HG02970 (cell line): ENCODE data around the gene ALDOA.
"Not testable (repeated sequence)": the region's sequence is repeated elsewhere in the genome, so short reads cannot be mapped to it uniquely, and the experiment has no call there.

Experiments
- ATAC-seq: cut with Tn5 transposase; IDR thresholded peaks from one replicate; pipeline ENCODE4 v1.9.1; 2021; ENCODE audit warnings: mild to moderate bottlenecking, moderate library complexity, moderate number of reproducible peaks; ENCODE audit not compliant: unreplicated experiment, low FRiP score

The ALDOA gene

DNA sequence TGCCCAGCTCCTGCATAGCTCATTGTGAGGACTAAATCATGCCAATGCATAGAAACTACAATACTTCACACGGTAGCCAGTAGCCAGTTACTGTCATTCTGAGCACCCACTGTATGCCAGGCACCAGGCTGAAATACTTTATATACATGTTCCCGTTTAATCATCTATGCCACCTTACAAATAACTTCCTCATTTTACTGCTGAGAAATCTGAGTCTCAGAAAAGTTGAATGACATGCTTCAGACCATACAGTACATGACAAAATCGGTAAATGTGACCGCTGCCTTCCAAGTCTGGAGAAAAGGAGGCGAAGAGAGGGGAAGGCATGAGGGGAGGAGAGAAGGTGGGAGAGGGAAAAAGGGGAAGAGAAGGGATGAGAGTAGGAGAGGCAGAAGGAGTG lies 25.3 kb upstream of the ALDOA start:
- ATAC-seq: no peak

DNA sequence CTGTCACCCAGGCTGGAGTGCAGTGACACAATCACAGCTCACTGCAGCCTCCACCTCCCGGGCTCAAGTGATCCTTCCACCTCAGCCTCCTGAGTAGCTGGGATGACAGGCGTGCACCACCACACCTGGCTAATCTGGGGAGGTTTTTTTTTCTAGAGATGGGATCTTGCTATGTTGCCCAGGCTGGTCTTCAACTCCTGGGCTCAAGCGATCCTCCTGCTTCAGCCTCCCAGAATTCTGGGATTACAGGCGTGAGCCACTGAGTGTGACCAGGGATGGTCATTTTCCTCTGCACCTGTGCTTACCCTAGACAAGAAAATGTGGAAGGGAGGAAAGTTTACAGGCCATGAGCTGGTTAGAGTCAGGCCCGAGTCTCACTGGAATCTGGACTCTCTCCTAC lies 24.9 kb upstream of the ALDOA start:
- ATAC-seq: not testable (repeated sequence)

DNA sequence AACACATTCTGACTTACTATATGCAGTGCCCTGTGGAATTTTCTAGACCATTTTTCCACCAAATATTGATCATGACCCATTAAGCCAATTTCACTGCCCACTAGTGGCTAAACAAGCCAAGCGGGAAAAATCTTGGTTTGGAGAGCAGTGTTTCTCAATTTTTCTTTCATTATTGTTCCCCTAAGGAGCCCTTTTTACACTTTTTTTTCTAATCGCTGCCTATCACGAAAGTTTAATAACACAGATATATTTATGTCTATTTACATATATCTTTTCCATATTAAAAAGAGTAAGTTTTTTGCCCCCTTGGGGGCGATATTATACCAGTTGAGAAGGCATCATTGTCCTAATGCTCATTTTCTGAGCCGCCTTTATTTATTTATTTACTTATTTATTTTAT lies 23.7 kb upstream of the ALDOA start:
- no peak for ATAC-seq

DNA sequence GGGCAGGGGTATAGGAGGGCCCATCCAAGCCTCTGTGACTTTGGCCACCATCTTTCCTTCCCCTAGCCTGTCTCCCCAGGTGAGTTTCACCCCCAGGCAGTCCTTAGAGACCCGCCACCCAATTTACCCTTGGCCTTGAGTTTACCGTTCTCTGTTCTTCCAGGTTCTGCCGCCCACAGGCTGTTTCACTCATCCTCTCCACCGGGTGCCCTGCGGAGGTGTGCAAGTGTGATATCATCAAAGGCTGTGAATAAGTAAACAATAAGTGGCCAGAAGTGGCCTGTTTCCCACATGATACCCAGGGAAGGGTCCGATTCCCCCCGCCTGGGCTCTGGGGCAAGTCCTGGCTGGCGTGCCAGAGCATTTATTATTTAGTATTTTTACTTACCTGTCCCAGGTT lies 19.4 kb upstream of the ALDOA start:
- ATAC-seq: no peak

DNA sequence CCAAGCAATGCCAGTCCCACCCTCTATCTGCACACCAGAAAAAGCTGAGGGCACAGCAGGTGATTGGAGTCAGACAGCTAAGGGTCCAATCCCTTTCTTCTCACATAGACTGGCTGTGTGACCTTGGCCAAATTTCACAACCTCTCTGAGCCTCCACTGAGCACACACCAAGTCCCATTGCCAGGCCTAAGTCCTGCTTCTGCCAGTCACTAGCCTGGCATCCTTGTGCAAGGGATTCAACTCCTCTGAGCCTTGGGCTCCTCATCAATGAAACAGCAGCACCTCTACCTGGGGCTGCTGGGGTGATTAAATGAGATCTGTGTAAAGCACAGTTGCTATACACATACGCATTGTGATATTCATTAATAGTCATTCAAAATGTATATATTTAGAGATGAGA lies 19.0 kb upstream of the ALDOA start:
- no peak for ATAC-seq

DNA sequence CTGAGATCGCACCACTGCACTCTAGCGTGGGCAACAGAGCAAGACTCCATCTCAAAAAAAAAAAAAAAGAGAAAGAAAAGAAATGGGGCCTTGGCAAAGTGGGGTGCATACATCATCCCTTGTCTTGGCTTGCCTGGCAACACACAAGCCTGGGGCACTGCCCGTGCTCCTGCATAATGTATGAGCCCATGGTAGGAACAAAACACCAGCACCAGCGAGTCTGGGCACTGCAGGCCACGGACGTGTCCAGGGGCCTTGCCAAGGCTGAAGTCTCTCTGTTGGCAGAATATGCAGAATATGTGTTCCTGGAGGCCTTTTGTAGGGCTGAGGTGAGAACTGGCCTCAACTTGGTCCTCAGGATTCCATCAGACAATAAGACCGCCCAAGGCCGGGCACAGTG lies 15.7 kb upstream of the ALDOA start:
- ATAC-seq: no peak

DNA sequence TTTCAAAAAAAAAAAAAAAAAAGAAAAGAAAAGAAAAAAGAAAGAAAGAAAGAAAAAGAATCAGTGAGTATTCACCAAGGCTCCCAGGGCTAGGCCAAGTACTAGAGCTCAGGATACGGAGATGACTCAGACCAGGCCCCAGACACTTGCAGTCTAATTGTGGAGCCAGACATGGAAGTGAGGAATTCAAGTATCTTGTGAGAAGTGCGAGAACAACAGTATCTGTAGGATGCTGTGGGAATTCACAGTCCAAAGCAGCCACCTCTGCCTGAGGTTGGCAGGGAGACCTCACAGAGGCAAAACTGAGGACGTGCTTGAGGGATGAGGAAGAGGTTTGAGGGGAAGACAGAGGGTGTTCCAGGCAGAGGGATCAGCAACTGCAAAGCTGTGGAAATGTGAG lies 14.0 kb upstream of the ALDOA start:
- ATAC-seq: no peak

DNA sequence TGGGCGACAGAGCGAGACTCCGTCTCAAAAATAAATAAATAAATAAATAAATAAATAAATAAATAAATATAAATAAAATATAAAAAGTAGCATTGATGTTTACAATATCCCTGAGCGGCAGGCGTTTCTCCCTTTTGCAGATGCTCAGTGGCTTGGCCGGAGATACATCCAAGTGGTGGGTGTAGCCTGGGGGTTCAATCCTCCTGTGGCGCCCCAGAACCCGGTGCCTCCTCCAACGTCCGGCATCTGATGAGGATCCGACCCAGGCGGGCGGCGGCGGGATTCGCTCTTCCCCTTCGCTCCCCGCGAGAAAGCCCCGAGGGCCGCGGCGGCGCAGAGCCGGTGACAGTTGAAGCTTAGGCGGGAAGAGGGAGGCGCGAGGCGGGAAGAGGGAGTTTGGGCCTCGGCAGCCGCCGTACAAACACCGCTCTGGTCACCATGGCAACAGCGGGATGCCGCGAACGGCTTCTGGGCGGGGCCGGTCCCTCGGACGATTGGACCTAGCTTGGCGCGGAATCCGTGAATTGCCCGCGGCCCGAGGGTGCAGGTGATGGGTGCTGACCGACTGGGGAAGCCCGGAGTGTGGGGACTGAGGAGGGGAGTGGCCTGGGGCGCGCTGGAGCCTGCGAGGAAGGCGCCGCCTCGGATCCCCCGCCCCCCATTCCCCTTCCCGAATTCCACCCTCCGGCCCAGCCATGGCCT lies 12.7 kb upstream of the ALDOA start:
- ATAC-seq: peak; percentile 64

DNA sequence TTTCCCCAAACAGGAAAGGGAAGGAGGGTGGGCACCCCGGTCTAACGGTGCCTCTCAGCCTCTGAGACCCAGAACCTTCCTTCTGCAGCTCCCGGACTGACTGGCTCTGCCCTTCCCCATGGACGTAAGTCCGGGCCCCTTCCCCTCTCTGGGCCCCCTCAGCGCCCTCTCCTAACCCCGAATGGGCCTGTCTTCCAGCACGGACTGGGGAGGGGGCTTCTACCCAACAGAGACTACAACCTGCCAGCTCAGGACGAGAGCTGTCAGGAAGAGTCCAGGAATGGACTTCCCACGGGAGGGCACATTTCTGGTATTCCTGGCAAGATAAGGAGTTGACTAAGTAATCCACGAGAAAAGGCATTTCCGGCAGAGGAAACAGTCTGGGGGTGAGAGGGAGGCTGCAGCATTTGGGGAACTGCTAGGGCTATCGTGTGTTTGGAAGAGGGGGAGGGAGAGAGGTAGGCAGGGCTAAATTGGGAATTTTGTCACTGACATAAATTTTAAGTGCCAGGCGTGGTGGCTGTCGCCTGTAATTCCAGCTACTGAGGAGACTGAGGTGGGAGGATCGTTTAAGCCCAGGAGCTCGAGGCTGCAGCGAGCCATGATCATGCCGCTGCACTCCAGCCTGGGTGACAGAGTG lies 12.1 kb upstream of the ALDOA start:
- ATAC-seq: no peak

DNA sequence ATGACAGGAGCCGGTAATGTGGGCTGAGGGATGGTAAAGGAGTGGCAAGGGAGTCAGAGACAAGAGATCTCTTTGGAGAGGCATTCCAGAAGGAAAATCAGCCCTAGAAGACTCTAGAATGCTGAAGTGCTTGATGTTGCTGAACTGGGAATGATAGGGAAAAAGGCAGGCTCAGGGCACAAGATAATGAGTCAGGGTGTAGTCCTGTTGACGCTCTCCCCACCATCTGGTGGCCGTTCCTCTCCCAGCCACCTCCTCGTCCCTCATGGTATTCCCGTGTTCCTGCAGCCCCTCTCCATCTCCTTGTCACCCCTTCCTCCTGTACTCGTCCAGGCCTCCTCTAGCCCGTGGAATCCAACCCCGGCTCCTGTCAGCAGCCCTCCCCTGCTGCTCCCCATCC lies 11.1 kb upstream of the ALDOA start:
- no peak for ATAC-seq

DNA sequence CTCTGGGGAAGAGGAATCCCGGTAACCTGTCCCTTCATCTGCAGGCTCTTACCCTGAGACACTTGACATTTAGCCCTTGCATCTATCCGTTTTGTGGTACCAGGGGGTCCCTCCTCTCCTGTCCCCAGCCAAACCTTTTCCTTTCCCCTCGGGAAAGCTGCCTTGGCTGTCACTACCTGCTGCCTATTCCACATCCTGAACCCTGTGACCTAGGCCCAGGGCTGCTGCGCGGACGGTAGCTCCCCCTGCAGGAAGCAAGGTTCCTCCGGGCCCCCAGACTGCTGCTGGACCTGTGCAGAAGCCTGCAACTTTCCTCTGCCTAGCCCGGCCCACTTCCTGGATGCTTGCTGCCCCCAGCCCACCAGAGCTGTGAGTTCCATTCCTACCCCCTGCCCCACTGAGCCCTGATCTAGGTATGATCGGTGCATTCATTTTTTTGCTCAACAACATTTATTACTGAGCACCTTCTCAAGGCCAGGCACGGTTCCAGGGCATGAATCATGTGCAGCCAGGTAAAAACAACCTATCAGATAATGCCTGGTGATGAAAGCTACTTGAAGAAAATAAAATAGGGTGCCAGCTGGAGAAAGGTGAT lies 10.5 kb upstream of the ALDOA start:
- no peak for ATAC-seq

DNA sequence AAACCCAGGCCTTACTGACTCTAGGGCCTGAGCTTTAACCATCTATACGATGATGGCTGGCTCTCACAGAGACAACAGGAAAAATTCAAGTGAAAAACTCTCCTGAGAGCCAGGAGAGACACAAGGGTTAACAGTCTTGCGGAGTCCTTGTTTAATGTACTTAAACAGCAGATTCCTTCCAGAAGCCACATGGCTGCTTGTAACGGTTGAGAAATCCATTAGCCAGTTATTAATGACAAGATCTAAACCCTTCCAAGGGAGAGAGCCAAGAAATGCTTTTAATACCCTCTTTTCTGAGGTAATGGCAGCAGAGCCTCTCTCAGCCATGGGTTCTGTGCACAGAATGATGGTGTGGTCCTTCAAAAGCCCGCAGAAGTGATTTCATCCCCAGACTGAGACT lies 5.2 kb upstream of the ALDOA start:
- ATAC-seq: no peak

DNA sequence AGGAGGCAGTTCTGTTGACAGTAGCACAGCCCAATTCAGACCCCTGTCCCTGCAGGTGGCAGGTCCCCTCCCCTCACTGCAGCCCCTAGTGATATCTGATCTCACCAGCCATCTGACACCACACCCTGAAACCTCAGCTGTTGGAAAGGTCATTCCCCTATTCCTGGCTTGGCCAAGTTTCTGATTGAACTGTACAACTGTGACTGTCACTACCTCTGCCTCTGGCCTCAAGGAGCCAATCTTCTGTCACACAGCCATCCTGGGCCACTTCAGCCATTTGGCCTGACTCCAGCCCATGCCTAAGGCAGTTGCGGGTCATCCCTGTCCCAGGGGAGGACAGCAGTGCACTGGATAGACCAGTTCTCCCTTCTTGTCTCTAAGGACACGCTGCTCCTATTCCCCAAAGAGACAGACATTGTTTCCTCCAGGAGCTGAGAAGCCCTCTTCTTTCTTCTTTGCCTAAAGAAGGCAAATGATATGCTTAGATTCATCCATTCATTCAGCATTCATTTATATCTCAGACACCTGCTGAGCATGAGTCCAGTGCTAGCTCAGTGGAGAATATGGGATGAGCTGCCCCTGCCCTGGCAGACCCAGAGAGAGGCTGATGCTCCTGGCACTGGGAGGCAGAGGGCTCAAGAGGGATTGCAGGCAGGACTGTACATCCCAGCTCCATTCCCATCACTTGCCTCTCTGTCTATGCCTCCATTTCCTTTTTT lies 4.6 kb upstream of the ALDOA start:
- ATAC-seq: no peak

DNA sequence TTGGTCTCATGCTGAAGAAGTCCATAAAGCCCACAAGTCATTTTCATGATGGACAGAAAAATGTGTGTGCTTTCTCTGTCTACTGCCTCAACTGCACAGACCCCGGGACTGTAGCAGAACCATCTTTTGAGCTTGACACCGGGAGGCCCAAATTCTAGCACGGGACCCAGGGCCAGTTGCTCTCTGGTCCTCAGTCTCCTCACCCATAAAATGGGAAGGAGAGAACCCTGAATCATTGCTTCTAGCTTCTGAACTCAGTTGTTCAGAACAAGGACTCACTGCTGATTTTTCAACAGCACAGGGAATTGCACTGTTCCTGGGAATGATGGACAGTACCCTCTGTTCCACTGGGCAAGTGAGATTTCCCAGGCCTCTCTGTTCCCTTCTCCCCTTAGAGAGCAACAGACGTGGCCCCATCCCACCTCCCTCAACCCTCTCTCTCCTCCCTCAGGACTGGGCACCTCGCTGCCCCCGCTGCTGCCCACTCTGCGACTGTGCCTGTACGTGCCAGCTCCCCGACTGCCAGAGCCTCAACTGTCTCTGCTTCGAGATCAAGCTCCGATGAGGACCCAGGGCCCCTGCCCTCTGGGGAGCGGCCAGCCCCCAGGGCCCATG lies 2.2 kb upstream of the ALDOA start:
- no peak for ATAC-seq

DNA sequence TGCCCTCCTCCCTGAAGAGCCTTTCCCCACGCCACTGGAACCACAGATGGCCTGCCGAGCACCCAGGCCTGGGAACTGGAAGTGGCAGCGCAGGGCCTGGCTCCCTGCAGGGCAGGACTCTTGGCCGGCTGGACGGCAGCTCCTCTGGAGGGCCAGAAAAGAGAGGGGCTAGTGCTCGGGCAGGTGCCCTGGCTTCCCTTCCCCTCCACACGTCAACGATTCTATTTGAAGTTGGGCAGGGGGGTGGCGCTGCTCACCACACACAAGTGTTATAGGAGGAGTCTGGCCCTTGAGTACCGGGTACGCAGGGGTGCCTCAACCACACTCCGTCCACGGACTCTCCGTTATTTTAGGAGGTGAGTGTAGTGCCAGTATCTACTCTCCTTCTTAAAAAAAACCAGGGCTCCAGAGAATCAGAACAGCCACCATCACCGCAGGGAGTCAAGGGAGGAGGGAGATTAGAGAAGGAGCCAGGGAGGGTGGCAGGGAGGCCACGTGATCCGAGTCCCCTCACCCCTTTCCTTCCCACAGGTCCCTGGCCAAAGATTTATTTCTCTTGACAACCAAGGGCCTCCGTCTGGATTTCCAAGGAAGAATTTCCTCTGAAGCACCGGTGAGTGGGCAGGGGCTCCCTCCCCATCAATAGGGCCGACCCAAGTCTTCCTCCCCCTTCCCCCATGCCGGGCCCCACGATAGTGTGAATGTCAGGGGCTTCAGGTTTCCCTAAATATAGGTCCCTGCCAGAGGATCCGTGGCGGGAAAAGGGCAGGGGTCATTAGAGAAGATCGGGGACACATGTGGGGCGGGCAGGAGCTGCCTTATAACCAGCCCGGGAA lies 1.4 kb upstream of the ALDOA start:
- ATAC-seq: peak; percentile 29

DNA sequence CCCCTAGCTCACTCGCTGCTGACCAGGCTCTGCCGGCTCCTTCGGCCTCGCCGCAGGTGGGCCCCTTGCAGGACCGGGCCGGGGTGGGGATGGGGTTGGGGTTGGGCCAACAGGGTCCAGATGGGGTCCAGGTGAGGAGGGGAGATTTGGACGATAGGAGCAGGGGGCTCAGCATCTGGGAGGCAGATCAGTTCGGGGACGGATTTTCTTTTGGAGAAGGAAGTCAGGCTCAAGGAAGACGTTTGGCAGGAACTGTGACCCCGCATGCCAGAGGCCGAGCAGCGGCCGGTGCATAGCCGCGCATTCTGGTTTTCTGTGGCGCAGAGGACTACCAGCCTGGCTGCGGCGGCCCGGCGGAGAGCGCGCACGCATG lies 845 bp upstream of the ALDOA start:
- ATAC-seq: no peak

DNA sequence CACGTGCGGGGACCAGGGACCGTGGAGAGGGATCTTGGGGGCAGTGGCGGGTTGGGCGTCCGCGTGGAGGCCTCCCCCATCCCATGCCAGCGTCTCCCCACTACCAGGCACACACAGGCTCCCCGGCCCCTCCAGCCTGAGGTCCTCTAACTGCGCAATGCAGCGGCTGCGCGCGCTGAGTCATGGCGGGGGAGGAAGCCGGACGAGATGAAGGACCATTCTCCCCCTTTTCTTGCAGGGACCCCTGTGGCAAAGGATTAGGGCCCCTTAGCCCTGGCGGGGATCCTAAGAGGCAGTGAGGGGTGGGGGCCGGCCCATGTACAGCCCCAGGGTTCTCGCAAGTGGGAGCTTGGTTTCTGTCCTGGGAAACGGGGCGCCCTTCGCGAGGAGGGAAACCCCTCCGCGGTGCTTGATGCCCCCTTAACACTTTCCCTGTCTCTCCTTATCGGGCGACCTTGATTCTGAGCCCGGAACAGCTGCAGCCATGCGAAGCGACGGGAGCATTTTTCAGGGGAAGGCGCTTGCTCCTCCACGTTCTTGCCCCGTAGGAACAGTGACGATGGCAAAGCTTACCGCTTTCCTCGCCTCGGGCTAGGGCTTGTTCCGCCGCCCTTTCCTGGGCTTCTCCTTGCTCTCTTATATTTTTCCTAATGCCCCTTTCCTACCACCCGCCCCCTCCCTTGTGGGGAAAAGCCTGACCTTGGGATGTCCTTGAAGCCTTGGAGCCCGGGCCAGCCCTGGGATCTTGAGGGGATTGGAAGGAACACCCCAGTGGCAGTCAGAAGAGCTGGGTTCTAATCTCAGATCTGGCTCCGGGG lies 592 bp downstream of the ALDOA start:
- ATAC-seq: no peak

DNA sequence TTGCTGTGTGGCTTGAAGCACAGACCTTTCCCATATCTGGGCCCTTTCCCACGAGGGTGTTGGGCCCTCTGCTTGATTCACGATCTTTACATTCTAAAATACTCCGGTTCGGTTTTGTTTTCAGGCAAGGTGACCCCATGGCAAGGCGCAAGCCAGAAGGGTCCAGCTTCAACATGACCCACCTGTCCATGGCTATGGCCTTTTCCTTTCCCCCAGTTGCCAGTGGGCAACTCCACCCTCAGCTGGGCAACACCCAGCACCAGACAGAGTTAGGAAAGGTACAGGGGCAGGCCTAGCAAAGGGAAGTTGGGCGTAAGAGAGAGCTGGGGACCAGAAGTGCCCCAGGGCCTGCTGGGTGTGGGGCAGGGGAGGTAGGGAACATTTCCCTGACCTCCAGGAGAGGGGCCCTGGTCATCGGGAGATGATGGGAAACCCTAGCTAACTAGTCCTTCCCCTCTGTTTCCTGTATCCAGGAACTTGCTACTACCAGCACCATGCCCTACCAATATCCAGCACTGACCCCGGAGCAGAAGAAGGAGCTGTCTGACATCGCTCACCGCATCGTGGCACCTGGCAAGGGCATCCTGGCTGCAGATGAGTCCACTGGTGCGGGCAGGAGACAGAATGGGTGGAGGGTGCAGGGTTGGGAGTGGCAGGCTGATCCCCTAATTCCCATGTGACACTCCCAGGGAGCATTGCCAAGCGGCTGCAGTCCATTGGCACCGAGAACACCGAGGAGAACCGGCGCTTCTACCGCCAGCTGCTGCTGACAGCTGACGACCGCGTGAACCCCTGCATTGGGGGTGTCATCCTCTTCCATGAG lies 1.4 kb downstream of the ALDOA start:
- ATAC-seq: no peak

DNA sequence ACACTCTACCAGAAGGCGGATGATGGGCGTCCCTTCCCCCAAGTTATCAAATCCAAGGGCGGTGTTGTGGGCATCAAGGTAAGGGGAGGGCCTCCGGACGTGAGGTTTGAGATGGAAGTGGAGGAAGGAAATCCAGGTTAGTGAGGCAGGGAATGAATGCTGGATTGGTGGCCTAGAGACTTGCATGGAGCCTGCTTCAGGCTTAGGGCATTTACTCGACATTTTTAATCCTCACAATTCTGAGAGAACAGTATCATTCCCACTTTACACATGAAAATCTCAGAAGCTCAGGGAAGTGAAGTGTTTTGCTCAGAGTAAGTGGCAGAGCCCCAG lies 2.0 kb downstream of the ALDOA start:
- no peak for ATAC-seq
